ENCODE results near the gene MAP3K2. TPM values are rescaled to one million over a fixed set of nuclear protein-coding genes. Genes with fewer than 3 reads are reported as not detected.

The MAP3K2 gene
- total and polyA plus RNA-seq, 8 donors, result 4.2 to 37.6 (median 22.6) TPM

DNA sequence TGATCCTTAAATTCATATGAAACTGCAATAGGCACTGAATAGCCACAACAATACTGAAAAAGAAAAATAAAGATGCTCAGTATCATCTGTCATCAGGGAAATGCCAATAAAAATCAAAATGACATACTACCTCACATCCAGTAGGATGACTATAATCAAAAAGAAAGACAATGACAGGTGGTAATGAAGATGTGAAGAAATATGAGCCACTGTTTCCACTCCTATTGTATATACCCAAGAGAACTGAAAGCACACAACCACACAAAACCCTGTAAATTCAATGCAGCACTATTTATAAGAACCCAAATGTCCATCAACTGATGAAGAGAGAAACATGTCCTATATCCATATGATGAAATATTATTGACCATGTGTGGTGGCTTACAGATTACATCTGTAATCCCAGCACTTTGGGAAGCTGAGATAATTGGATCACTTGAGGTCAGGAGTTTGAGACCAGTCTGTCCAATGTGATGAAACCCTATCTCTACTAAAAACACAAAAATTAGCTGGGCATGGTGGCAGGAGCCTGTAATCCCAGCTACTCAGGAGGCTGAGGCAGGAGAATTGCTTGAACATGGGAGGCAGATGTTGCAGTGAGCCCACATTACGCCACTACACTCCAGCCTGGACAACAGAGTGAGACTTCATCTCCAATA is 39.9 kb downstream of the MAP3K2 start:
- intact Hi-C loops (cut with DNase I), result no loop called here
- no peak overlapping the region for H3K27ac ChIP-seq
- ATAC-seq (no peak), FAIRE-seq (no peak), DNase-seq (no peak)
- H3K4me3 ChIP-seq, result no peak overlapping the region
- no peaks in the 10 kb centered on the region for H3K36me3 ChIP-seq
- peaks cover 0 to 8% (median 5%) of the 10 kb centered on the region in 3 donors for H3K4me1 ChIP-seq
- 98 to 100% methylated on average over 1 of the region's 1 CpG for WGBS, 2 donors
- no peaks in the 10 kb centered on the region for H3K9me3 ChIP-seq
- H3K27me3 ChIP-seq, result no peaks in the 10 kb centered on the region
- TF ChIP-seq, protein P1, sequence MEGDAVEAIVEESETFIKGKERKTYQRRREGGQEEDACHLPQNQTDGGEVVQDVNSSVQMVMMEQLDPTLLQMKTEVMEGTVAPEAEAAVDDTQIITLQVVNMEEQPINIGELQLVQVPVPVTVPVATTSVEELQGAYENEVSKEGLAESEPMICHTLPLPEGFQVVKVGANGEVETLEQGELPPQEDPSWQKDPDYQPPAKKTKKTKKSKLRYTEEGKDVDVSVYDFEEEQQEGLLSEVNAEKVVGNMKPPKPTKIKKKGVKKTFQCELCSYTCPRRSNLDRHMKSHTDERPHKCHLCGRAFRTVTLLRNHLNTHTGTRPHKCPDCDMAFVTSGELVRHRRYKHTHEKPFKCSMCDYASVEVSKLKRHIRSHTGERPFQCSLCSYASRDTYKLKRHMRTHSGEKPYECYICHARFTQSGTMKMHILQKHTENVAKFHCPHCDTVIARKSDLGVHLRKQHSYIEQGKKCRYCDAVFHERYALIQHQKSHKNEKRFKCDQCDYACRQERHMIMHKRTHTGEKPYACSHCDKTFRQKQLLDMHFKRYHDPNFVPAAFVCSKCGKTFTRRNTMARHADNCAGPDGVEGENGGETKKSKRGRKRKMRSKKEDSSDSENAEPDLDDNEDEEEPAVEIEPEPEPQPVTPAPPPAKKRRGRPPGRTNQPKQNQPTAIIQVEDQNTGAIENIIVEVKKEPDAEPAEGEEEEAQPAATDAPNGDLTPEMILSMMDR (IDR thresholded peaks at IDR 0.05), result no peak

DNA sequence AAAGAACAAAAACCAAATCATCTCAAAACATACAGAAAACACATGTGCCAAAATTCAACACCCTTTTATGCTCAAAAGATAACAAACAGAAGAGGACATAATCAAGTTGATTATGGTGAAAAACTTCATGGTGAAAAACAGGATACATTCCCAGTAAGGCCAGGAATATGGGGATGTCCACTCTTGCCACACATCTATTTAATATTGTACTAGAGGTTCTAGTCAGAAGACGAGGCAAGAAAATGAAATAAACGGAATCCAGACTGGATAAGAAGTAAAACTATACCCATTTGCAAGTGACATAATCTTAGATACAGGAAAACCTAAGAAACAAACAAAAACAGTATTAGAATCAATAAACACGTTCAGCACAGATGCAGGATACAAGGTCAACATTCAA is 40.8 kb downstream of the MAP3K2 start:
- TF ChIP-seq, protein P1 (IDR thresholded peaks at IDR 0.05), result no peak

DNA sequence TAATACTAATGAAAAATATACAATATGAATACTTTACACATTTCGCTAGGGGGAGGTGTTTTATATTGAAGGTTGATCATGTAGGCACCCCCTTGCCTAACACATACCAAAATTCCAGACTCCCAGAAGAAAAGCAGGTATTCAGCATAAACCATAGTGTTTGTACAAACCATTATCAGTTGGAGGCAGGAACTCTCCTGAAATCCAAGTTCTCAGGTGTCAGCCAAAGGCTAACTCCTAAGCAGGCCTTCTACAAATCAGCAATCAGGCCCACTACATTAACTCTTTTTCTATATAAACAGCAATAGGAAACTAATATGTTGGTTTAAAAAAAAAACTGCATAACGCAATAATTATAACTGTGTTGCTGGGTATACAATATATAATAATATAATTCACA is 44.5 kb downstream of the MAP3K2 start:
- ATAC-seq, result no peak
- H3K27ac ChIP-seq, result no peak overlapping the region
- intact Hi-C loops (cut with DNase I), result no loop called here
- no peak overlapping the region for H3K4me3 ChIP-seq
- no peak for FAIRE-seq
- H3K36me3 ChIP-seq, result peaks cover 0 to 8% (median 0%) of the 10 kb centered on the region in 3 donors
- no peak for DNase-seq
- WGBS, 2 donors, result 91 to 97% methylated on average over 2 of the region's 2 CpGs
- no peaks in the 10 kb centered on the region for H3K9me3 ChIP-seq
- TF ChIP-seq, protein P1 (IDR thresholded peaks at IDR 0.05), result no peak
- peaks cover 0 to 2% (median 0%) of the 10 kb centered on the region in 3 donors for H3K4me1 ChIP-seq
- H3K27me3 ChIP-seq, result no peaks in the 10 kb centered on the region

More for the DNA sequence above, 40.8 kb downstream of the MAP3K2 start:
- intact Hi-C loops (cut with DNase I), result no loop called here
- FAIRE-seq, result no peak
- H3K27me3 ChIP-seq, result no peaks in the 10 kb centered on the region
- H3K4me1 ChIP-seq, result peaks cover 0 to 8% (median 5%) of the 10 kb centered on the region in 3 donors
- DNase-seq, result no peak
- H3K27ac ChIP-seq, result no peak overlapping the region
- H3K4me3 ChIP-seq, result no peak overlapping the region
- H3K36me3 ChIP-seq, result no peaks in the 10 kb centered on the region
- ATAC-seq, result no peak
- H3K9me3 ChIP-seq, result no peaks in the 10 kb centered on the region
- 63 to 70% methylated on average over 3 of the region's 3 CpGs for WGBS, 2 donors

DNA sequence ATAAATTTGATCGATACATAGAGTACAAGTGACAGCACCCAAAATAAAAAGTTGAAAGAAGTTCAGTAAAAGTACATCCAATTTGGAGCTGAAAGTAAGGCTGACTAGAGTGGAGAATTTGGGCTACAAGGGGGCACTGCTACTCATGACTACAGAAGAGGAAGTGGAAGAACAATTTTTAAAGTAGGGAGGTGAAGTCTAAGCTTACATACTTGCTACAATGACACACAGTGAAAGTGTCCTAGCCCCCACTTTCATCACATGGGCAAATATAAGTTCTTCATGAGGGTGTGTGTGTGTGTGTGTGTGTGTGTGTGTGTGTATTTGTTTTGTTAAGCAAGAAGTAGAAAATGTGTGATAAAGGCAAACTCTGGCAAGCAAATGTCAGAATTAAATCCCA is 45.7 kb downstream of the MAP3K2 start:
- H3K9me3 ChIP-seq, result no peaks in the 10 kb centered on the region

More for the DNA sequence above, 45.7 kb downstream of the MAP3K2 start:
- Histone ChIP-seq H3K4me3 (no peak overlapping the region), H3K27ac (no peak overlapping the region), H3K27me3 (no peaks in the 10 kb centered on the region), H3K4me1 (no peaks in the 10 kb centered on the region), H3K36me3 (peaks cover 0 to 8% (median 0%) of the 10 kb centered on the region in 3 donors)
- WGBS, 2 donors, result 99 to 100% methylated on average over 1 of the region's 1 CpG
- ATAC-seq, result peak in 1 of 4 donors; percentile 25
- no peak for FAIRE-seq
- no peak for DNase-seq
- TF ChIP-seq, protein P1 (IDR thresholded peaks at IDR 0.05), result no peak
- intact Hi-C loops (cut with DNase I), result no loop called here

All from pancreas (tissue), 10 donors.